ENCODE results near the gene ACLY. TPM values are rescaled to one million over a fixed set of nuclear protein-coding genes. Genes with fewer than 3 reads are reported as not detected.

The ACLY gene
- total RNA-seq, 1 donor from 2014 or later = 64.4 TPM

DNA sequence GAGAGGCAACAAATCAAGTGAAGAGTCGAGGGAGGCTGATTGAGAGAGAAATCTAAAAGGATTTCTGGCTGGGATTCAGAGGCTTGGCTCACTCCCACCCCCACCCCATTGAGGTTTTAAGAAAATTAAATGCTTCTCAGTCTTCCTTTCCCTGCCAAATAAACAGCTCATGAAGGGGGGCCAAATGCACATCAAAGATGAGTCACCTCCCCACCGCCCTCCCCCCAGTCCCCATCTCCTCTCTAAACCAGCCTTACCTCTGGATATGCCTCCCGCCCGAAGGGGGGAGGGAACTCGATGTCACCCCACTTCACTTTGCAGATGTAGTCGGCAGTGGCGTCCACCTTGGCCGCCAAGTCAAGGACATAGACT lies 11.6 kb downstream of the ACLY start:
- H3K9me3 ChIP-seq = no peaks in the 10 kb centered on the region
- intact Hi-C loops (cut with DNase I) = no loop called here
- no peak overlapping the region for H3K27ac ChIP-seq
- no peaks in the 10 kb centered on the region for H3K4me1 ChIP-seq
- TF ChIP-seq, protein P1, sequence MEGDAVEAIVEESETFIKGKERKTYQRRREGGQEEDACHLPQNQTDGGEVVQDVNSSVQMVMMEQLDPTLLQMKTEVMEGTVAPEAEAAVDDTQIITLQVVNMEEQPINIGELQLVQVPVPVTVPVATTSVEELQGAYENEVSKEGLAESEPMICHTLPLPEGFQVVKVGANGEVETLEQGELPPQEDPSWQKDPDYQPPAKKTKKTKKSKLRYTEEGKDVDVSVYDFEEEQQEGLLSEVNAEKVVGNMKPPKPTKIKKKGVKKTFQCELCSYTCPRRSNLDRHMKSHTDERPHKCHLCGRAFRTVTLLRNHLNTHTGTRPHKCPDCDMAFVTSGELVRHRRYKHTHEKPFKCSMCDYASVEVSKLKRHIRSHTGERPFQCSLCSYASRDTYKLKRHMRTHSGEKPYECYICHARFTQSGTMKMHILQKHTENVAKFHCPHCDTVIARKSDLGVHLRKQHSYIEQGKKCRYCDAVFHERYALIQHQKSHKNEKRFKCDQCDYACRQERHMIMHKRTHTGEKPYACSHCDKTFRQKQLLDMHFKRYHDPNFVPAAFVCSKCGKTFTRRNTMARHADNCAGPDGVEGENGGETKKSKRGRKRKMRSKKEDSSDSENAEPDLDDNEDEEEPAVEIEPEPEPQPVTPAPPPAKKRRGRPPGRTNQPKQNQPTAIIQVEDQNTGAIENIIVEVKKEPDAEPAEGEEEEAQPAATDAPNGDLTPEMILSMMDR (IDR thresholded peaks at IDR 0.05) = no peak
- H3K36me3 ChIP-seq = peaks cover 68 to 87% of the 10 kb centered on the region in 2 donors
- no peaks in the 10 kb centered on the region for H3K27me3 ChIP-seq
- no peak for DNase-seq (ENCODE audit: low spot score in 2 of 2)
- no peak overlapping the region for H3K4me3 ChIP-seq

DNA sequence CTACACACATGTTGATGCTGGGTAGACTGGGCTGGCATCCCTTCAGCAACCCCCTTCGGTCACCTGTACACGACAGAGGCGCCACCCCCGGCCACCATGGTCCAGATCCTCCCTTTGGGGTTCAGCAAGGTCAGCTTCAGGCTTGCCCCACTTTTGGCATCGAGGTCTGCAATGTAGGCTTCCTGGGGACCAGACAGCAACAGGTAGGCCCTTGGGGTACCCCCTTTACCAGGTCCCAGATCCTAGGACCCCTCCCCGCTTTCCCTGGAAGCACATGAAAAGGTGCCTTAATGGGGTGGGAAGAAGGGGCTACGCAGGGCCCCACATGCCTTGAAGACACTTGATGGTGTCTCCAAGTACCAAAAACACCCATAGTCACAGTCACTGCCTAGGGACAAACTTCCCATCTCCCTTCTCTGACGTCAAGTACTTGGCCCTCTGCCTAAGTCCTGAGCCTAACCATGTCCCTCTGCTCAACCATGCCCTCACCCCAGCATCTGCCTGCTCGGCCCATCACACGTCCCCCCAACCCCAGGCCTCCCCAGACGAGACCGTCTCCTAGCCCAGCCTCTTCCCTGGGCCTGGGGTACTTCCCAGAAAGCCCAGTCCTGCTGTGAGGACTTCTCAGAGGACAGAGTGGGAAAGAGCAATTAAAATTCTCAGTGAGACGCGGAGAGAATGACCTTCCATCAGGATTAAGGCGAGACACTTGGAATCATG lies 12.1 kb downstream of the ACLY start:
- Histone ChIP-seq H3K36me3 (peaks cover 68 to 87% of the 10 kb centered on the region in 2 donors), H3K27me3 (no peaks in the 10 kb centered on the region), H3K4me1 (no peaks in the 10 kb centered on the region), H3K9me3 (no peaks in the 10 kb centered on the region), H3K27ac (no peak overlapping the region), H3K4me3 (no peak overlapping the region)
- no peak for DNase-seq (ENCODE audit: low spot score in 2 of 2)
- TF ChIP-seq, protein P1 (IDR thresholded peaks at IDR 0.05) = no peak
- intact Hi-C loops (cut with DNase I) = no loop called here

DNA sequence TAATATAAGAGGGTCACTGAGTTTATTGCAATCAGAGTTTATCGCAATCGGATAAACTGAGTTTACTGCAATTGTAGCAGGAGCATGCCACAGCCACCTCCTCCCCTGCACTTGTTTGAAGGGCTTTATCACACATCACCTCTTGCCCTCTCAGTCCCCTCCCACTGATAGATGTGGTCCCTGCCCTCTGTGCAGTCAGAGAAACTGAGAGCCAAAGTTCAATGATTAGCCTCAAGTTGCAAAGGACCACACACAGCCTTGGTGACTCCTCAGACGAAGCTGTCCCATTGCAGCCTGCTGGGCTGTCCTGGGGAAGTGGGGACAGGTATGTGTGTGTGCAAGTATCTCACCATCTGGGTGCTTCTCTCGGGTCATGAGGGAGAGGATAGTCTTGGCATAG lies 13.6 kb downstream of the ACLY start:
- Histone ChIP-seq H3K4me1 (no peaks in the 10 kb centered on the region), H3K36me3 (peaks cover 63 to 86% of the 10 kb centered on the region in 2 donors), H3K27ac (no peak overlapping the region), H3K9me3 (no peaks in the 10 kb centered on the region), H3K4me3 (no peak overlapping the region), H3K27me3 (no peaks in the 10 kb centered on the region)
- TF ChIP-seq, protein P1 (IDR thresholded peaks at IDR 0.05) = no peak
- intact Hi-C loops (cut with DNase I) = no loop called here
- DNase-seq (ENCODE audit: low spot score in 2 of 2) = no peak

DNA sequence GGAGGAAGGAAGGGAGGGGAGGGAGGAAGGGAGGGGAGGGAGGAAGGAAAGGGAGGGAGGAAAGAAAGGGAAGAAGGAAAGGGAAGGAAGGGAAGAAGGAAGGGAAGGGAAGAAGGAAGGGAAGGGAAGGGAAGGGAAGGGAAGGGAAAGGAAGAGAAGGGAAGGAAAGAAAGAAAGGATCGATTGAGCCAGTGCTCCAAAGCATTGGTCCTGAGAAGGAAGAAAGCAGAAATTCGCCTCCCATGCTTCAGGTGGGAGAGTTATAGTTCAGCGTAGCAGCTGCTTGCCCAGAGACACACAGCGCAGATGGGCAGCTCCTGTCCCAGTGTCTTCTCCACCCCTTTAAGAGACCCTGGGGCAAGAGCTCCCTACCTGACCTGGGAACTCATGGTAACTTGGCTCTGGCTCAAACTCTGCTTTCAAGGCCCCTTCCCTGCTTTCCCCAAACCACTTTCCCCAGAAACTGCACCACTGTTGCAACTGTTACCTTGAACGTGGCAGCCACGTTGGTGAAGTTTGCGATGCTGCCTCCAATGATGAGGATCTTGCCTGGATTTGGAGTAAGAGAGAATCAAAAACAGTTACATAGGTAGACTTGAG lies 14.4 kb downstream of the ACLY start:
- peaks cover 56 to 83% of the 10 kb centered on the region in 2 donors for H3K36me3 ChIP-seq
- no peaks in the 10 kb centered on the region for H3K4me1 ChIP-seq
- H3K9me3 ChIP-seq = no peaks in the 10 kb centered on the region
- H3K27ac ChIP-seq = no peak overlapping the region
- no peak for DNase-seq (ENCODE audit: low spot score in 2 of 2)
- intact Hi-C loops (cut with DNase I) = no loop called here
- H3K27me3 ChIP-seq = no peaks in the 10 kb centered on the region
- no peak overlapping the region for H3K4me3 ChIP-seq
- TF ChIP-seq, protein P1 (IDR thresholded peaks at IDR 0.05) = no peak

DNA sequence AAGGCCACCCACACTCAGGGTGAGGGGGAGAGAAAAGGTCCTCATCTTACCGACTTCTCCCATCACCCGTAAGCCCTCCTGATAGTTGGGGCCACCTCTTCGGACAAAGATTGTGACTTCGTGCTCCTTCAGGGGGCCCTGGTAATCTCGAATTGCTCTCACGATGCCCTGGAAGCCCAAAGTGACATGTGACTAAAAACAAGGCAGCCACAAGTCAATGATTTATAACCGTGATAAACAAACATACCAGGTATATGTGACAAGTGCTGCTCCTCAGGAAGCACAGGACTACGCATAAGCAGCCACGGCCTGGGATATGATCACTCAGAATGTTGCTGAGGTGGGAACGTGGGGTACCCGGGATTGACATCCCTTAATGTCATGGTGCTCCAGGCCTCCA lies 17.1 kb downstream of the ACLY start:
- TF ChIP-seq, protein P1 (IDR thresholded peaks at IDR 0.05) = no peak
- DNase-seq (ENCODE audit: low spot score in 2 of 2) = no peak
- H3K36me3 ChIP-seq = peaks cover 65 to 87% of the 10 kb centered on the region in 2 donors
- H3K27me3 ChIP-seq = no peaks in the 10 kb centered on the region
- H3K4me1 ChIP-seq = no peaks in the 10 kb centered on the region
- H3K9me3 ChIP-seq = no peaks in the 10 kb centered on the region
- H3K4me3 ChIP-seq = no peak overlapping the region
- no peak overlapping the region for H3K27ac ChIP-seq
- intact Hi-C loops (cut with DNase I) = no loop called here
